Measurements from ENCODE around the gene TBC1D23.
"Not testable (repeated sequence)": the region's sequence is repeated elsewhere in the genome, so short reads cannot be mapped to it uniquely, and the experiment has no call there.

Gene TBC1D23

DNA sequence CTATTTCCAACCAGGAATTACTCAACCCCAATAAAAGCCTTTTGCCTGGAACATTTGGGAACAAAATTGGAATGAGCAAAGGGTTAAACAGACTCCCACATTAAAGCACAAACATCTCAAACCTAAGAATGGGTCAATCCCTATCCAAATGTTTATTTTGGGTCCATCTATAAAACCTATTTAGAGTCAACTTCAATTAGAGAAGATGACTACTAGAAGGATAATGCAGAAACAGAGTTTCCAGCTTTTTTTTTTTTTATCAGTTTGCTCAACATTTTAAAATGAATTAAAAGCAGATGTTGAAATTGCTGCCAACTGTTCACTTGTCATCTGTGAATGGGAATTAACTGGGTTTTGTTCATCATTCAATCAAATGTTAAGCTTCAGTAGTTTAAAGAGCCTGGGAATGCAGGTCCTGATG lies 4.1 kb upstream of the TBC1D23 start:
- DNase-seq (ENCODE audit: low read depth, low spot score) = no peak

DNA sequence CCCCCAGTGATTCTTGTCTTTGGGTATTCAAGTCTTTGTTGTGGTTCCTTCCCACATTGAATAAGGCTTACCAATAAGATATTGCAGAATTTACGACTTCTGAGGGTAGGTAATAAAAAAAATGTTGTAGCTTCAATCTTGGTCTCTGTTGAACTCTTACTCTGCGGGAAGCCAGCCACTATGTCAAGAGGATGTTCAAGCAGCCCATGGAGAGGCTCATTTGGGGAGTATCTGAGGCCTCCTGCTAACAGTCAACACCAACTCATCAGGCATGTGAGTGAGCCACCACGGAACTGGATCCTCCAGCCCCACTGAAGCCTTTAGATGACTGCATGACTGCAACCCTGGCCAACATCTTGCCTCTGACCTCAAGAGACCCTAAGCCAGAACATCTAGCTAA lies 3.2 kb upstream of the TBC1D23 start:
- no peak for DNase-seq (ENCODE audit: low read depth, low spot score)

DNA sequence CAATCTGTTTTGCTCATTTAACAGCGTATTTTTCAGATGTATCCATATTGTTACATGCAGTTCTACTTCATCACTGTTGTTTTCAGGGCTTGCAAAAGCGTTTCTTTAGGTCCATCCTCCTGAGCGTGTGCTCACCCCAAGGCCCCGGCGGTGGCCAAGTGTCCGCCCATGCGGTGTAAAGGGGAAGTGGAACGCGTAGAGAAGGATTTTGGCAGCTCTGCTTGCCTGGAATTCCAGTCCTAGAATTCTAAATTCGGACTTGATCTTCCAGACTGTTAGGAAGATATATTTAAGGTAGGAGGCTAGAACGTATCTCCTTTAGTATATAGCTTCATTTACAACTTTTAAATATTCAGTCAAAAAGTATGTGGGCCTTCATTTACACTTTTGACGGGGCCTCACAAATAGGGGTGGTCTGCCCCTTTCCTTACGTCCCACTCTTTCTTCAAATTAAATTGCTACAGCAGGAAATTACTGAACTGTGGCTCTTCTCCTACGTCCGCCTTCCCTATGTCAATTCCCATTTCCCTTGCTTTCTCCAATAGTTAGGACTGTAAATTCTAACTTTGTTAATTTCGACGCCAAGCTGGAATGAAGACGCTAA lies 609 bp upstream of the TBC1D23 start:
- peak; percentile 71 for DNase-seq (ENCODE audit: low read depth, low spot score)

- no peak for DNase-seq (ENCODE audit: low read depth, low spot score)
These were observed 702 bp downstream of the TBC1D23 start for GRCh38 chr3:100261485-100261903.

GRCh38 chr3:100262925-100263324 lies 2.1 kb downstream of the TBC1D23 start:
- not testable (repeated sequence) for DNase-seq (ENCODE audit: low read depth, low spot score)

DNA sequence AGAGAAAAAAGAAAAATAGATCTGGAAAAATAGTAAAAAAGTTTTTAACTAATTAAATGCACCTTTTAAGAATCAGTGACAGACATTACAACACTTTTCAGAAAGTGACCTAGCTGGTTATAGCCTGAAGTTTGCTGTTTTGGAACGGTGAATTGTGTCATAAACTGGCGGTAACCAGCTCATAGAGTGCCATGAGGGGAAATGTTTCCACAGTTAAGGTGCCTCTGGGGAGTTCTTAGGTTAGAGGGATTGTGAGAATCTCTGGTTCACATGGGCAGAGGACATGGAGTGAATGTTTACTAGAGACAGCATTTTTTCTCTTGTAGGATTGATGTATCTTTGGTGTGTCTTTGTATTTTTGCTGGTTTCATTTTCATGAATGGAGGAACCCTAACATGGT lies 2.8 kb downstream of the TBC1D23 start:
- no peak for DNase-seq (ENCODE audit: low read depth, low spot score)

GRCh38 chr3:100264242-100264641 lies 3.5 kb downstream of the TBC1D23 start:
- no peak for DNase-seq (ENCODE audit: low read depth, low spot score)

GRCh38 chr3:100265016-100265415 lies 4.2 kb downstream of the TBC1D23 start:
- no peak for DNase-seq (ENCODE audit: low read depth, low spot score)

- no peak for DNase-seq (ENCODE audit: low read depth, low spot score)
These were observed 5.7 kb downstream of the TBC1D23 start for GRCh38 chr3:100266531-100266930.

DNA sequence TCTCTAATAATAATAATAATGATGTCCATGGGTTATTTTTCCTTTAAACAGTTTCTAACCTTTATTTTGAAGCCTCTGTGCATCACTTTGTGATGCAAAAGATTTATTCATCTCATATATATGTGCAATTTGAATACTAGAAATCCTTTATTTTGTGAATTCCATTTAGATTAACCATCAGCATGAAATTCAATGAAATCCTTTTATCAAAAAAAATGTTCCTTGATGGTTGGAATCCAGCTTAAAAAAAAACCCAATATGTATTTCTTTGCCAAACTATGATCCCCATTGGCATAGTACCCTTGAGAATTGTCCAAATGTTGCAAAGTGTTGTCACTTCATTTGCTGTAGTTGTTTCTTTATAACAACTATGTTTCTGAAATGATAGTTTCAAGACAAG lies 7.4 kb downstream of the TBC1D23 start:
- no peak for DNase-seq (ENCODE audit: low read depth, low spot score)

- DNase-seq (ENCODE audit: low read depth, low spot score) = no peak
These were observed 8.2 kb downstream of the TBC1D23 start for GRCh38 chr3:100269001-100269400.

GRCh38 chr3:100269410-100270214 lies 8.8 kb downstream of the TBC1D23 start:
- DNase-seq (ENCODE audit: low read depth, low spot score) = peak; percentile 95

- DNase-seq (ENCODE audit: low read depth, low spot score) = no peak
These were observed 9.4 kb downstream of the TBC1D23 start for GRCh38 chr3:100270215-100270583.

DNA sequence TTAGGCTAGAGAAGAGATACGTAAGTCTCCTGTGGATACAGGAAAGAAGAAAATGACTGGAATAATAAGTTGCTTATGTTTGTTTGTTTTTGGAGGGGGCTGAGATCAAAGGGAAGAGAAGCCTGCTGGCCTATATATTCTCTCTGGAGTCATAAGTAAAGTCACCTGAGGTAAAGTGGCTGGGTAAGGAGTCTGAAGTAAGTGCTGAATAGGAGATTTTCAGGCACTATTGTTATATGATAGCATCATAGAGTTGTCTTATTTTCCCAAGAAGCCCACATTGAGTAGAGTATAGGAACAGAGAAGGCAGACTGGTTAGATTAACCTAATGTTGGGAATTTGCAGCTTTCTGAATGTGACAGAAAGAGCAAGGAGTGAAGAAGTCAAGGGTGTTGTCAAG lies 10.7 kb downstream of the TBC1D23 start:
- DNase-seq (ENCODE audit: low read depth, low spot score) = no peak

GRCh38 chr3:100272797-100273611 lies 12.2 kb downstream of the TBC1D23 start:
- not testable (repeated sequence) for DNase-seq (ENCODE audit: low read depth, low spot score)

GRCh38 chr3:100274361-100274760 lies 13.6 kb downstream of the TBC1D23 start:
- no peak for DNase-seq (ENCODE audit: low read depth, low spot score)

- DNase-seq (ENCODE audit: low read depth, low spot score) = peak; percentile 23
These were observed 16.5 kb downstream of the TBC1D23 start for GRCh38 chr3:100277255-100277800.

GRCh38 chr3:100278910-100279309 lies 18.1 kb downstream of the TBC1D23 start:
- no peak for DNase-seq (ENCODE audit: low read depth, low spot score)

DNA sequence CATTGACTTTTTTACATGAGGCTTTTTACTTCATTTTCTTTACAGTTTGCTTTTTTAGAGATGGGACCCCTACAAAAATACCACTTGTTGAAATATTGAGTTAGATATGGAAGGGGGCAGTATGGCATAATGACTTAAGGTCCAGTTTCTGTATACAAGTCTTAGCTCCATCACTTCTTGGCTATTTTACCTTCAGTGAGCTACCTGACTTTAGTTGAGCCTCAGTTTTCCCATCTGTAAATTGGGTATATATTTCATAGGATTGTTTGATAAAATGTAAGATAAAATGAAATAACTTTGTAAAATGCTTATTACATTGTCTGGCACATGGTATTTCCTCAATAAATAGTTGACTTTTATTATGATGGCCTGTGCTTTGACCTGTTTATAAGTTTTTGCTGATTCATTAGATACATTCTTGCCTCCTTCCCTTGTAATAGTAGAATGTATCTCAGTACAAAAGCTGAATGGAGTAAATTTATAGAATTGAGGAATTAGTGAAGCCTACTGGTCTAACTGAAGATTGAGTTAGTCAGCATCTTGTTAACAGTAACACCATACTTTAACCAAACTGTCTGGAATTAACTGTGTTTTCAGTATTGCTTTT lies 27.6 kb downstream of the TBC1D23 start:
- no peak for DNase-seq (ENCODE audit: low read depth, low spot score)

DNA sequence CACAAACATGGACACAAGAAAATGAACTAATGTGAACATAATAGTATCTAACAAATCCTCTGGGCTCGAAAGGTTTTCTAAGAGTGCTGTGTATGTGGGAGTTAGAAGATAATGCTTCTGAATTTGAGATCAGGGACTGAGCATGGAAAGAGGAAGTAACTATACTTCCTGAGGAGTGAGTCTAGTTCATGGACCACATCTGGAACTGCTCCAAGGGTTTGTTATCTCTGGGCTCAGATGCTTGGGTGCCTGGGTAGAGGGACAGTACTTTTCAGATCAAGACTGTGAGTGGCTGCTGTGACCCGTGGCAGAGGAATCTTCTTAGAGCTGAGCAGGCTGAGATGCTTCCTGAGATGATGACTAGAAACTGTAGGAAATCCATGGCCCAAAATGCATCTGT lies 28.5 kb downstream of the TBC1D23 start:
- DNase-seq (ENCODE audit: low read depth, low spot score) = no peak

GRCh38 chr3:100295089-100295488 lies 34.3 kb downstream of the TBC1D23 start:
- DNase-seq (ENCODE audit: low read depth, low spot score) = no peak

DNA sequence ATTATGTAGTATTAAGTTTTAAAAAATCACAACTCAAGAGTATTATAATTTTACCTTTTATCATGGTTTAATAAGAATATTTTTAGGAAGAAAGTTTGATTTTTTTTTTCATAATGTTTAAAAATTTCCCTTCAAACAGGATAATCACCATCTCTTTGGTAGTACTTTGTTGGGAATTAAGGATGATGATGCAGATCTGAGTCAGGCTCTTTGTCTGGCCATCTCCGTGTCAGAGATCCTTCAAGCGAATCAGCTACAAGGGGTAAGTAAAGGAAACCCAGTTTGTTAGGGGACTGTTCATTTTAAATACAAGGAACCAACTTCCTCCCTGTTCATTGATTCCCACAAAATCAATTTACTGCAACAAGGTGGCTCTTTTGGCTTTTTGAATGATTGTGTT lies 37.0 kb downstream of the TBC1D23 start:
- DNase-seq (ENCODE audit: low read depth, low spot score) = peak; percentile 20

Measured in astrocyte of the hippocampus (primary cell).